Prostate gland (tissue), 2 donors: ENCODE measurements around the gene KIF5A.

Experiments used
- POLR2A ChIP-seq: fragments of 450-650 bp; IDR thresholded peaks from one replicate; pipeline ENCODE4 v1.6.1; 2016; ENCODE audit warnings: antibody characterized with exemption, mild to moderate bottlenecking
- POLR2AphosphoS5 ChIP-seq: sonication (generic); formaldehyde crosslinking; IDR thresholded peaks from one replicate; pipeline ENCODE4 v1.6.1; 2017; ENCODE audit warnings: antibody characterized with exemption
- TF ChIP-seq, protein P1 (sequence below), 4 experiments: fragments of 200-600 bp in 2 of 4; fragments of 450-650 bp in 2 of 4; sonication (generic) in 2 of 4; IDR thresholded peaks; 1 replicate in 3 of 4; 2 replicates in 1 of 4; pipeline ENCODE4 v1.5.1; 2016 to 2019; ENCODE audit warnings: antibody characterized with exemption in 4 of 4, mild to moderate bottlenecking in 2 of 4, moderate library complexity in 2 of 4

DNA sequence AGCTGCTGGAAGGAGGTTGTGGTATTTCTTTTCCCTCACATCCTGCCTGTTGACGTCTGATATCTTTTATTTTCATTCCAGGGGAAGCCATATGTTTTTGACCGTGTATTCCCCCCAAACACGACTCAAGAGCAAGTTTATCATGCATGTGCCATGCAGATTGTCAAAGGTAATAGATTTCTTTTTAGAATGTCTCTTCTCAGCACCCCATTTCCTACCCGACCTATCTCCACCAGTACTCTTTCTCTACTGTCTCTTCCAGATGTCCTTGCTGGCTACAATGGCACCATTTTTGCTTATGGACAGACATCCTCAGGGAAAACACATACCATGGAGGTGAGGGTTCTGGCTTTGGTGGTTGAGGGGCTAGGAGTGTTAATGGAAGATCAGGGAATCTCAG, 13.5 kb downstream of the KIF5A start:
- TF ChIP-seq, protein P1, sequence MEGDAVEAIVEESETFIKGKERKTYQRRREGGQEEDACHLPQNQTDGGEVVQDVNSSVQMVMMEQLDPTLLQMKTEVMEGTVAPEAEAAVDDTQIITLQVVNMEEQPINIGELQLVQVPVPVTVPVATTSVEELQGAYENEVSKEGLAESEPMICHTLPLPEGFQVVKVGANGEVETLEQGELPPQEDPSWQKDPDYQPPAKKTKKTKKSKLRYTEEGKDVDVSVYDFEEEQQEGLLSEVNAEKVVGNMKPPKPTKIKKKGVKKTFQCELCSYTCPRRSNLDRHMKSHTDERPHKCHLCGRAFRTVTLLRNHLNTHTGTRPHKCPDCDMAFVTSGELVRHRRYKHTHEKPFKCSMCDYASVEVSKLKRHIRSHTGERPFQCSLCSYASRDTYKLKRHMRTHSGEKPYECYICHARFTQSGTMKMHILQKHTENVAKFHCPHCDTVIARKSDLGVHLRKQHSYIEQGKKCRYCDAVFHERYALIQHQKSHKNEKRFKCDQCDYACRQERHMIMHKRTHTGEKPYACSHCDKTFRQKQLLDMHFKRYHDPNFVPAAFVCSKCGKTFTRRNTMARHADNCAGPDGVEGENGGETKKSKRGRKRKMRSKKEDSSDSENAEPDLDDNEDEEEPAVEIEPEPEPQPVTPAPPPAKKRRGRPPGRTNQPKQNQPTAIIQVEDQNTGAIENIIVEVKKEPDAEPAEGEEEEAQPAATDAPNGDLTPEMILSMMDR (IDR thresholded peaks at IDR 0.05), result no peak
- TF ChIP-seq POLR2AphosphoS5, result no peak
- TF ChIP-seq POLR2A, result no peak
